ENCODE results near the gene TMCC2. TPM values are rescaled to one million over a fixed set of nuclear protein-coding genes. Genes with fewer than 3 reads are reported as not detected.
"Not testable (repeated sequence)": the region's sequence is repeated elsewhere in the genome, so short reads cannot be mapped to it uniquely, and the experiment has no call there.

Gene TMCC2
- 19.9 and 20.9 TPM in 2 replicates for total RNA-seq

GRCh38 chr1:205227584-205228013 is at the start of gene TMCC2:
TMCC2 (plus strand) TSS chr1:205227946; CDS start chr1:205228565, 619 bp downstream.
- peak within 1 kb of the TSS; percentile 86 for H3K27ac Mint-ChIP-seq
- H3K27me3 Mint-ChIP-seq, result peaks cover 31% of the 10 kb centered on the region
- intact Hi-C loops (cut with micrococcal nuclease), result loop anchor here (1.0 to 2.0 kb wide), 3 partner anchors 15 to 57 kb away; no protein-coding TSS in a partner anchor
- DNase-seq, result peak; percentile 95
- peaks cover 42% of the 10 kb centered on the region for H3K4me1 Mint-ChIP-seq
- H3K36me3 Mint-ChIP-seq (ENCODE audit: low read depth), result peaks cover 1% of the 10 kb centered on the region
- H3K4me3 Mint-ChIP-seq, result peak within 1 kb of the TSS; percentile 91
- no peaks in the 10 kb centered on the region for H3K9me3 Mint-ChIP-seq

GRCh38 chr1:205179842-205180241 is 47.9 kb upstream of the TMCC2 start:
- Mint-ChIP-seq H3K27me3 (no peaks in the 10 kb centered on the region), H3K36me3 (ENCODE audit: low read depth) (peaks cover 44% of the 10 kb centered on the region), H3K27ac (no peak overlapping the region), H3K4me1 (peaks cover 30% of the 10 kb centered on the region), H3K9me3 (no peaks in the 10 kb centered on the region), H3K4me3 (no peak overlapping the region)
- no peak for DNase-seq
- intact Hi-C loops (cut with micrococcal nuclease), result no loop called here

GRCh38 chr1:205180331-205180730 is 47.4 kb upstream of the TMCC2 start:
- intact Hi-C loops (cut with micrococcal nuclease); H3K9me3 Mint-ChIP-seq; DNase-seq; H3K27me3 Mint-ChIP-seq; H3K27ac Mint-ChIP-seq; H3K4me3 Mint-ChIP-seq: not testable (repeated sequence)
- Mint-ChIP-seq H3K4me1 (peaks cover 30% of the 10 kb centered on the region), H3K36me3 (ENCODE audit: low read depth) (peaks cover 44% of the 10 kb centered on the region)

GRCh38 chr1:205182930-205183329 is 44.8 kb upstream of the TMCC2 start:
- Mint-ChIP-seq H3K4me1 (peaks cover 49% of the 10 kb centered on the region), H3K36me3 (ENCODE audit: low read depth) (peaks cover 49% of the 10 kb centered on the region)

GRCh38 chr1:205183676-205184335 is 43.9 kb upstream of the TMCC2 start:
- Mint-ChIP-seq H3K4me3 (peak overlapping the region; percentile 27), H3K4me1 (peaks cover 49% of the 10 kb centered on the region), H3K36me3 (ENCODE audit: low read depth) (peaks cover 46% of the 10 kb centered on the region), H3K27me3 (no peaks in the 10 kb centered on the region), H3K27ac (peak overlapping the region; percentile 44), H3K9me3 (no peaks in the 10 kb centered on the region)
- no peak for DNase-seq
- intact Hi-C loops (cut with micrococcal nuclease), result no loop called here

More at GRCh38 chr1:205182930-205183329, 44.8 kb upstream of the TMCC2 start:
- Mint-ChIP-seq H3K9me3 (no peaks in the 10 kb centered on the region), H3K4me3 (no peak overlapping the region), H3K27me3 (no peaks in the 10 kb centered on the region), H3K27ac (no peak overlapping the region)
- intact Hi-C loops (cut with micrococcal nuclease), result no loop called here
- no peak for DNase-seq

- Mint-ChIP-seq H3K4me3 (peak overlapping the region; percentile 16), H3K36me3 (ENCODE audit: low read depth) (peaks cover 41% of the 10 kb centered on the region)
- intact Hi-C loops (cut with micrococcal nuclease), result loop anchor here (1.0 to 2.0 kb wide), 4 partner anchors 13 to 43 kb away; no protein-coding TSS in a partner anchor
These were observed 41.6 kb upstream of the TMCC2 start for GRCh38 chr1:205186191-205186590.

GRCh38 chr1:205187420-205187819 is 40.3 kb upstream of the TMCC2 start:
- DNase-seq, result no peak

More at GRCh38 chr1:205186191-205186590, 41.6 kb upstream of the TMCC2 start:
- peaks cover 54% of the 10 kb centered on the region for H3K4me1 Mint-ChIP-seq
- no peak for DNase-seq
- H3K9me3 Mint-ChIP-seq, result no peaks in the 10 kb centered on the region
- no peaks in the 10 kb centered on the region for H3K27me3 Mint-ChIP-seq
- peak overlapping the region; percentile 63 for H3K27ac Mint-ChIP-seq

GRCh38 chr1:205188098-205188497 is 39.6 kb upstream of the TMCC2 start:
- intact Hi-C loops (cut with micrococcal nuclease), result no loop called here
- Mint-ChIP-seq H3K9me3 (no peaks in the 10 kb centered on the region), H3K4me3 (no peak overlapping the region), H3K27me3 (no peaks in the 10 kb centered on the region), H3K4me1 (peaks cover 57% of the 10 kb centered on the region), H3K36me3 (ENCODE audit: low read depth) (peaks cover 38% of the 10 kb centered on the region), H3K27ac (no peak overlapping the region)
- DNase-seq, result no peak

More at GRCh38 chr1:205187420-205187819, 40.3 kb upstream of the TMCC2 start:
- Mint-ChIP-seq H3K27me3 (no peaks in the 10 kb centered on the region), H3K27ac (no peak overlapping the region), H3K4me3 (no peak overlapping the region), H3K9me3 (no peaks in the 10 kb centered on the region), H3K36me3 (ENCODE audit: low read depth) (peaks cover 42% of the 10 kb centered on the region), H3K4me1 (peaks cover 57% of the 10 kb centered on the region)
- intact Hi-C loops (cut with micrococcal nuclease), result loop anchor here (2.0 kb wide), 2 partner anchors 15 to 41 kb away; no protein-coding TSS in a partner anchor

- Mint-ChIP-seq H3K9me3 (no peaks in the 10 kb centered on the region), H3K4me3 (no peak overlapping the region), H3K4me1 (peaks cover 56% of the 10 kb centered on the region), H3K27me3 (no peaks in the 10 kb centered on the region), H3K36me3 (ENCODE audit: low read depth) (peaks cover 36% of the 10 kb centered on the region), H3K27ac (no peak overlapping the region)
- intact Hi-C loops (cut with micrococcal nuclease), result no loop called here
- no peak for DNase-seq
These were observed 39.1 kb upstream of the TMCC2 start for GRCh38 chr1:205188596-205188995.

- no peak for DNase-seq
- H3K27me3 Mint-ChIP-seq, result no peaks in the 10 kb centered on the region
- peaks cover 35% of the 10 kb centered on the region for H3K36me3 Mint-ChIP-seq (ENCODE audit: low read depth)
- H3K9me3 Mint-ChIP-seq, result no peaks in the 10 kb centered on the region
- intact Hi-C loops (cut with micrococcal nuclease), result no loop called here
- H3K4me1 Mint-ChIP-seq, result peaks cover 55% of the 10 kb centered on the region
- no peak overlapping the region for H3K27ac Mint-ChIP-seq
- no peak overlapping the region for H3K4me3 Mint-ChIP-seq
These were observed 38.6 kb upstream of the TMCC2 start for GRCh38 chr1:205189131-205189530.

GRCh38 chr1:205190845-205191577 is 36.7 kb upstream of the TMCC2 start:
- H3K4me3 Mint-ChIP-seq, result no peak overlapping the region
- no peaks in the 10 kb centered on the region for H3K9me3 Mint-ChIP-seq
- H3K36me3 Mint-ChIP-seq (ENCODE audit: low read depth), result peaks cover 34% of the 10 kb centered on the region
- H3K27me3 Mint-ChIP-seq, result no peaks in the 10 kb centered on the region
- H3K4me1 Mint-ChIP-seq, result peaks cover 50% of the 10 kb centered on the region
- intact Hi-C loops (cut with micrococcal nuclease), result no loop called here
- no peak for DNase-seq
- no peak overlapping the region for H3K27ac Mint-ChIP-seq

- no peak for DNase-seq
- intact Hi-C loops (cut with micrococcal nuclease), result no loop called here
- H3K36me3 Mint-ChIP-seq (ENCODE audit: low read depth), result peaks cover 33% of the 10 kb centered on the region
- H3K4me3 Mint-ChIP-seq, result no peak overlapping the region
- H3K4me1 Mint-ChIP-seq, result peaks cover 44% of the 10 kb centered on the region
- no peaks in the 10 kb centered on the region for H3K9me3 Mint-ChIP-seq
- H3K27ac Mint-ChIP-seq, result no peak overlapping the region
- H3K27me3 Mint-ChIP-seq, result no peaks in the 10 kb centered on the region
These were observed 36.1 kb upstream of the TMCC2 start for GRCh38 chr1:205191622-205192021.

GRCh38 chr1:205192287-205192686 is 35.5 kb upstream of the TMCC2 start:
- Mint-ChIP-seq H3K9me3 (no peaks in the 10 kb centered on the region), H3K4me1 (peaks cover 42% of the 10 kb centered on the region), H3K4me3 (no peak overlapping the region), H3K27ac (no peak overlapping the region), H3K27me3 (no peaks in the 10 kb centered on the region), H3K36me3 (ENCODE audit: low read depth) (peaks cover 33% of the 10 kb centered on the region)
- intact Hi-C loops (cut with micrococcal nuclease), result no loop called here
- no peak for DNase-seq
